HG02973 (cell line): ENCODE measurements around the gene TRIM33.
"Not testable (repeated sequence)": the region's sequence is repeated elsewhere in the genome, so short reads cannot be mapped to it uniquely, and the experiment has no call there.

Source experiments
- ATAC-seq: cut with Tn5 transposase; IDR thresholded peaks from one replicate; pipeline ENCODE4 v1.9.1; 2021; ENCODE audit warnings: moderate library complexity; ENCODE audit not compliant: unreplicated experiment

Gene TRIM33

DNA sequence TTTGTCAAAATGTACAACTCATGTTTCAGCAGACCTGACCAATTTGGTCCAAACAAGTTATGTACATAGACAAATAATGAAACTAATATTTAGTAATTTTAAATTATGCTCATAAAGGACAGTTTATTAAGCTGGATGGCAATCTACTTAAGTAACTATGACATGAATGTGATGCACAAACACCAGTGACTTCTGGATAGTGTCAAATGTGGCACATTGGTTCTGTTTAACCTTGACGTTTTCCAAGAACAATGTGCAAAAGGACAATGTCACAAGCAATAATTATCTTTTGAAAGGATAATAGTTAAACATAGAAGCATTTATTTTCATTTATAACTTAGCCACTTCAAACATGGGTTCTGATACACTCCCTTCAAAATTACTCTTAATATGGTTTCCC is 80.0 kb downstream of the TRIM33 start:
- ATAC-seq, result no peak

DNA sequence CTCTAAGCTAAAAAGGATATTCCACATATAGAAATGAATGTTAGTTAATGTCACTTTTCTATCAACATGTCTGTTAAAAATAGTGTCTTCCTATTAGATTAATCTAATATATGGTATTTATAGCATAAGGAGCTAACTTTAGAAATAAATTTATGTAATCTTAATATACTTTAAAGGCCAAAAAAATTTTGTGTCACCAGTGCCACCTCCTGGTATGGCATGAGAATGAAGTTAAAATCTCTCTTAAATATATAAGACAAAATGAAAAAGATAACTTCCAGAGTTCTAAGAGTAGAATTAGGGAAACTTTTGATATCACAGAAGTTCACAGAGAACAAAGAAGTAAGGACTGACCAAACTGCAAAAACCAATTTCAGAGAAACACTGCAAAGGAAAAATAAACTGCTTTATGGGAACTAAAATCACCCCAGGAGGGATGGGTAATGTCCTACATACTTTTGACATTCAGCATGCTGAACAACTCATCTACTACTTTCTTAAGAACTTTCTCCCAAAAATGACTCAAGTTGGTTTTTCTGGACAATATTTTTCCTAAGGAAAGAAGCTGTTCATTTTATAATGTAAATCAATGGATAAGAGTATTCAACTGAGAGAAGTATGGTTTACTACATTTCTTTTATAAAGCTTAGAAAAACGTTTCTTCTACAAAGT is 82.8 kb downstream of the TRIM33 start:
- ATAC-seq, result no peak

DNA sequence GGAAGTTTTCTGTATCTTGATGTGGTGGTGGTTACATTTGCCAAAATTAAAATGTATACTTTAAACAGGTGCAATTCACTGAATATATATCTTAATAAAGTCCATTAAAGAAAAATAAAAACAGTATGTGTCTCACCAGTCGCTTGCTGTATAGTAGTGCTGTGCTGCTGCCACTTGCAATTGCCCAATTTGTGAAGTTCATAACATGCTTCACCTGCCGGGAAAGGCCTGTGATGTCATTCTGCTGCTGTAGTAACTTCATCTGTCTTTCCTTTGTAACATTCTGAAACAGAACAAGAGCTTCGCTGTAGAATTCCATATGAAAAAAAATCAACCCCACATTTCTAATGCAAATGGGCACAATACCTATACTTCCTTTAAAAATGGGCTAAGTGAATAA is 83.4 kb downstream of the TRIM33 start:
- ATAC-seq, result no peak

DNA sequence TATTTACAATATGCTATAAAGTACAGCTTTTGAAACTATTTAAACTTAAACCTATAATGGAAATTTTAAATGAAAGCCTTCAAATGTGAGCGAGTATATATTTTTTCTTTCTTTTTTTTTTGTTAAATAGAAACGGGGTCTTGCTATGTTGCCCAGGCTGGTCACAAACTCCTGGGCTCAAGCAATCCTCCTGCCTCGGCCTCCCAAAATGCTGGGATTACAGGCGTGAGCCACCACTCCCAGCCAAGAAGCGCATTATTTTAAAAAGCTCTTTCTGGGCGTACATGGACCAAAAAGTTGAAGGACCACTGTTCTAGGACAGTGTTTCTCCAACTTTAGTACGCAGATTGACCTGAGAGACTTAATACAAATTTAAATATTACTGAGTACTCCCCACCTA is 87.5 kb downstream of the TRIM33 start:
- ATAC-seq, result no peak

DNA sequence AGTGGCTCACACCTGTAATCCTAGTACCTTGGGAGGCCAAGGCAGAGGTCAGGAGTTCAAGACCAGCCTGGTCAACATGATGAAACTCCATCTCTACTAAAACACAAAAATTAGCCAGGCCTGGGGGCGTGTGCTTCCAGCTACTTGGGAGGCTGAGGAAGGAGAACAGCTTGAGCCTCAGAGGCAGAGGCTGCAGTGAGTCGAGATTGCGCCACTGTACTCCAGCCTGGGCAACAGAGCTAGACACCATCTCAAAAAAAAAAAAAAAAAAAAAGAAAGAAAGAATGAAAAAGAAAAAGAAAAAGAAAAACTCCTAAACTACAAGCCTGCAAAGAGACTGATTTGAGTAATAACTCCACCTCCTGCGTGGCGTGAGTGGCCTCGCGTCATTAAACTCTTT is 92.1 kb downstream of the TRIM33 start:
- ATAC-seq, result not testable (repeated sequence)

DNA sequence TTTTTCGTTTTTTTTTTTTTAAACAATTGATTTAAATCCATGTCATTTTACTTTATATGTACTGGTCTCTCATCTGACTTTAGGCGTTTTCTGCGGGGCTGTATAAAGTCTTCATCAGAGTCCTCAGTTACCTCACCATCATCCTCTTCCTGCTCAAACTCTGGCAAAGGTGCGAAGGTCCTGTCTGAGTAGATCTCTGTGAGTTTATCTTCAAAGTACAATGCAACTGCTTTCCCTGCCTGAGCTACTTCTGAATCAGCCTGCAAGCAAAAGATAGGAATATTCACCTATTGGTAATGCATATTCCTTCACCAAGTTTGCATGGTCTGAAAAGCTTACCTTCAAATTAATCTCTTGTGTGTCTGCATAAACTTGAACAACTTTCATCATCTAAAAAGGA is 113.4 kb downstream of the TRIM33 start:
- ATAC-seq, result no peak

DNA sequence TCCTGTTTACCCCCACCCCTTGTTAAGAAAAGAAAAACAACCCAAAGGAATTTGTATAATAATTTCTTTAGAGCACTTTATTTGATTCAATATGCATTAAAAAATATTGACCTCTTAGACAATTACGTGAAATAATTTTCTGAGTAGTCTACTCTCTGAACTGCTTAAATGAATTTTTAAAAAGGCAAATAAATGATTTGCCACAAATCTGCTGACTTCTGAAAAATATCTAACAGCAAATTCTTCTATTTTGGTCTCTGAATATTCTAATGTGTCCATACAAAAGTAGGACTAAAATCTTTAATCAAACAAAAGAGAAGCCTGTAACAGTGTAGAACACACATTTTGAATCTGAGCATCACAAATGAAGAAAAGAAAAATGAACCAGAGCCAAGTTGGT is 115.1 kb downstream of the TRIM33 start:
- no peak for ATAC-seq

DNA sequence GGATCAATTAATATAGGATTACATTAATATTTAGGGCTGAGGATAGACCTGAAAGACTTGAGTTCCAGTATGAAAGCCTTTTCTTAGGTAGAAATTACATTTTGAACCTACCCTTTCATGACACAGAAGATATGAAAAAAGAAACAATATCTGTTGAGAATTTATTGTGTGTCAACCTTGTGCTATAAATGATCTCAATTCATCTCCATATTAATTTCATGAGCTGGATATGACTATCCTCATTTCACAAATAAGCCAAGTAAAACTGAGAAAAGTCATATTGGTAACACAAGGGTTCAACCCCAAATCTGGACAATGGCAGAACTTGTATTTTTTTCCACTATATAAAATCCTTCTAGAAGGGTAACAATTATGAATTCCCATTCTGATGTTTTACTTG is 120.0 kb downstream of the TRIM33 start:
- ATAC-seq, result no peak

DNA sequence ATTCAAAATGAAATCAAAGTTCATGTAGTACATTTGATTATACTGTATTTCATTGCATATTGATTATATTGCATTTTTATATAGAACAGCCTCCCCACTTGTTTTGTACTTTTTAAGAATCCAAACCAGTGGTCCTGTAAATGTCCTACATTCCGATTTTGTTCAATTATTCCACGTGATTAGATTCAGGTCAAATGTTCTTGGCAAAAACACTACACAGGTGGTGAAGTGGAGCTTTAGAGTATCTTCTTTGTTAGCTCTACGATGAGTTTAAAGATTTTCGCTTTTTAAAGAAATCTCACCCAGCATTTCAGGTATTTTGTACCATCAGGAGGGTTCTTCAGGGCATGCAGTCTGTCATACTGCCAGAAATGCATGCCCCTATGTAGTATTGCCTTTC is 120.6 kb downstream of the TRIM33 start:
- no peak for ATAC-seq

DNA sequence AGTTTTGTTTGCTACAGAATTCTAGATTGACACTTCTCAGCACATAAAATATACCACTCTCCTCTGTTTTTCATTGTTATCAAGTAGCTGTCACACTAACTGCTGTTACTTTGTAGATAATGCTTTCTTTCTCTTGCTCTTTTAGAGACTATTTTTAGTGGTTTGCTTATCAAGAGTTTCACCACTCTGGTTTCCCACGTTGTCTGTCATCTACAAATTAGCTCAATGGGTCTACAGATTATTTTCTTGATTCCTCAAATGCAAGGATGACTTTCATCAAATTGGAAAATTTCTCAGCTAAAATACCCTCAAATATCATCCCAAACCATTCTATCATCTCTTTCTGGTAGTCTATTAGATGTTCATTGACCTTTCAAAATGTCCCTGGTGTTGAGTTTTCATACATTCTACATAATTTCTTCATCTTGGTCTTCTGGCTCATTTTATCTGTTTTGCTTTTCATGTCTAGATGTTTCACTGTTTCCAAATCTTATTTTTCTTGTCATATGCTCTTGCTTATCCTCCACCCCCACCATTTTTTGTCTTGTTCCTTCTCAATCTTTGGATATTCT is 122.5 kb downstream of the TRIM33 start:
- no peak for ATAC-seq

DNA sequence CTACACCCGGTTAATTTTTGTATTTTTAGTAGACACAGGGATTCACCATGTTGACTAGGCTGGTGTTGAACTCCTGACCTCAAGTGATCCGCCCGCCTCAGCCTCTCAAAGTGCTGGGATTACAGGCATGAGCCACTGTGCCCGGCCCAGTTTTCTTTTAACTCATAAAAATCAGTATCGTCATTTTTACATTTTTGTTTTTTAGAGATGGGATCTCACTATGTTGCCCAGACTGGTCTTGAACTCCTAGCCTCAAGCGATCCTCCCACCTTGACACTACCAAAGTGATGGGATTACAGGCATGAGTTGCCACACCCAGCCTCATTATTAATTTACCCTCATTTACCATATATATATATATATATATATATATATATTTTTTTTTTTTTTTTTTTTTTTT is 123.4 kb downstream of the TRIM33 start:
- ATAC-seq, result not testable (repeated sequence)

DNA sequence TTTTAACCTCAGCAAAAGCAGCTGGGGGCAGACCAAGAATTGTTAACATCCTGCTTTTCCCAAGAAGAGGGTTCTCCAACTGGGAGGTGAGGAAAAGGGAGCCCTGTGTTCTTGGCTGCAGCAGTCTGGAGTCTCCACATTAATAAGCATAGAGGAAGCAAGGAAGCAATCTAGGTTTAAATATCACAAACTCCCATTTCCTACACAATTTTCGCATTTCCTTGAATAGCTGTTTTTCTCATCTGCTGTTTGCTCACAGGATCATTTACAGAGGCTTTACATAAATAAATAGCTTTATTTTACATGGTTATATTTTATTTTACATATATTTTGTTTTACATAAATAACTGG is 124.0 kb downstream of the TRIM33 start:
- ATAC-seq, result no peak

DNA sequence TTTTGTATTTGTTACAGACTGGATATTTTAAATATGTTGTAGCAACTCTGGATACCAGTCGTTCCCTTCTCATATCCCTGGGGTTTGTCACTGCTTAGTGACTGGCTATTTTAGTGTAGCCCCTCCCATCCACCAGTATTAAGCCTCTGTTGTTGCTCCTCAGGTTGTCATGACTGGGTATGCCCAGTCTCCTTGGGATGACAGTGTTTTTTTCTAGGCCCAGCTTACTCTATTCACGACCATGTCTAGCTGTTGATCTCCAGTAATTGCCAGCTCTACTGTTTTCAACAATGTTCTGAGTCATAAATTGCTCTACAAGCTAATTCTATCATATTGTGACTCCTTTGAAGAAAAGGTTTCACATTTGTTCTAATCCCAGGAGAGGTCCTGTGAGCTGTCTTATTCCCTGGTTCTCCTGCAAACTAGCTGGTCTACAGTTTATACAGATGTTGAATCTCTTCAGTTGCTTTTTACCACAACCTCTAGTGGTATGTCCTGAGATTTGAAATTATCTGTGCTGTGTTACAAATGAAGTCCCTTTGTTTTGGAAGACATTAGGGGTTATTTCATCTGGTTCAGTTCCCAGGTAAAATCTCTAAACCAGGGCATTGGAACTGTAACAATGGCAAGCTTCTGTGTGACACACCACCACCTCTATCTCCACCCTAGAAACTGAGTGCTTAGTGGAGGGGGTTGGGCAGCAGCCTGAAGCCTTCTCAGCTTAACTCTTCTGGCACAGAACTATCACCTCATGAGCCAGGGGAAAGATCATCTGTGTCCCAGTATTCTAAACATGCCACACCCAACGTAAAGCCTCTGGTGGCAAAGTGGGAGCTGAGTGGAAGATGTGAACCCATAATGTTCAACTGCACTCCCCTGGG is 124.6 kb downstream of the TRIM33 start:
- ATAC-seq, result no peak

DNA sequence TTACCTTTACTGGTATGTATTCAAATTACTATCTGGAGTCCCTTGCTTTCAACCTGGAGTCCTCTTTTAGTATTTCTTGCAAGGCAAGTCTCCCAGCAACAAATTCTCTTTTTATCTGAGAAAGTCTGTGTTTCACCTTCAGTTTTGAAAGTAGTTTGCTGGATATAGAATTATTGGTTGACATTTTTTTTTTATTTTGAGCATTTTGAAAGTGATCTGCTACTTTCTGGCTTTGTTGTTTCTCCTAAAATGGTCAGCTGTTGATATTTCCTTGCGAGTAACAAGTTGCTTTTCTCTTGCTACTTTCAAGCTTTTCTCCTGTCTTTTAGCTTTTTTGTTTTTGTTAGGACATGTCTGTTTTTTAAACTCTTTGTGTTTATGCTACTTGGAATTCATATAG is 126.1 kb downstream of the TRIM33 start:
- no peak for ATAC-seq

DNA sequence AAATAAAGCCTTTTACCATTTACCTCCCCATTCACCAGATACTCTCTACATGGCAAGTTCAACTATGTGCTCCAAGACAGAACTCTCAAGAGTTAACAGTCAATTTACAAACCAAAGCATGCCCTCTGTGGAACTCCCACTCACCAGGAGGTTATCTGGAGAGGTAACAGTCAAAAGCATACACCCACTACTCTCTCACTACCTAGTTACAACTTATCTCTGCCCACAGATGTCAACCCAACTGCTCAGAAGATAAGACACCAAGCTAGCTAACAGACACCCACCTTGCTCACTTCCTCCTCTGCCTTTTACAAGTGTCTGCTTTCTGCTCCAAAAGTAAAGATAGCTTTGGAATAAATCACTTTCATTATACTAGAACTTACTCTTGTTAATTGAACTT is 131.0 kb downstream of the TRIM33 start:
- no peak for ATAC-seq

DNA sequence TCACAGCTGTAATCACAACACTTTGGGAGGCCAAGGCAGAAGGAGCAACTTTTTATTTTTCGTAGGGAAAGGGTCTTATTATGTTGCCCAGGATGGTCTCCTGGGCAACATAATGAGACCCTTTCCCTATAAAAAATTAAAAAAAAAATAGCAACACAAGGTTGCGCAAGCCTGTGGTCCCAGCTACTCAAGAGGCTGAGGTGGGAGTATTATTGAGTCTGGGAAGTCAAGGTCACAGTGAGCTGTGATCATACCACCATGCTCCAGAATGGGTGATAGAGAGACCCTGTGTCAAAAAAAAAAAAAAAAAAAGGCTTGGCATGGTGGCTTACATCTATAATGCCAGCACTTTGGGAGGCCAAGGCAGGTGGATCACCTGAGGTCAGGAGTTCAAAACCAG is 131.6 kb downstream of the TRIM33 start:
- no peak for ATAC-seq

DNA sequence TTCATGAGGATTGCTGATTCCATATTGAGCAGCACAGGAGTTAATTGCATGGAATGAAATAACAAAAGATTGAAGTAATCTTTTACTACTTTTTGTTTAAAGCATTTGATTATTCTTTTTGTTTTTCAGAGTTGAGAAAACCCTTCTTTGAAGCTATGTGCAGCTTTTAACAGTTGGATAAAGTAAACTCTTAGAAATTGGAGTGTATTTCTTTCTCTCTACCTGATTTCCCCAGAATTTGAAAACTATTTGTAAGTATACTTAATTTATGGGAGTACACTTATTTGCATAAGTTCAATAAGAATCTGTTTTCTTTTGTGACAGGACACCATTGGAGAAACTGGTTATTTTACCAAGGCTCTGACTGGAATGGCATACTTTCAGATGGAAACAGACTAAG is 133.6 kb downstream of the TRIM33 start:
- no peak for ATAC-seq

DNA sequence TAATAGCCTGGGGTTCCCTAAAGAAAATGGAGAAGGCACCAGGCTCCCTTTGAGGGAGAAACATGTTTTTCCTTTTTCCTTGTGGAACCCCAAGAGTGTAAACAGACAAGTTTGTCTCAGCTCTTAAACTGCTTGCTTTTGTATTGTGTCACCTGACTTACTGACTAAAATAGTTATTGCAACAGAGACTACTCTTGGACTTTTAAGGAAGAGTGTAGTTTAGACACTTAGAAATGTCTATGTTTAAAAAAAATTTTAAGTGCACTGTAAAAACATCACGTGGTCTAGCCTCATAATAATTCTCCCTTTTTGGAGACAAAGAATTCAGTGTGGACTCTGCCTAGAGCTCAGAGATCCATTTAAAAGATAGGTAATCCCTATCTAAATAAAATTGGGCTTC is 141.1 kb downstream of the TRIM33 start:
- ATAC-seq, result no peak

DNA sequence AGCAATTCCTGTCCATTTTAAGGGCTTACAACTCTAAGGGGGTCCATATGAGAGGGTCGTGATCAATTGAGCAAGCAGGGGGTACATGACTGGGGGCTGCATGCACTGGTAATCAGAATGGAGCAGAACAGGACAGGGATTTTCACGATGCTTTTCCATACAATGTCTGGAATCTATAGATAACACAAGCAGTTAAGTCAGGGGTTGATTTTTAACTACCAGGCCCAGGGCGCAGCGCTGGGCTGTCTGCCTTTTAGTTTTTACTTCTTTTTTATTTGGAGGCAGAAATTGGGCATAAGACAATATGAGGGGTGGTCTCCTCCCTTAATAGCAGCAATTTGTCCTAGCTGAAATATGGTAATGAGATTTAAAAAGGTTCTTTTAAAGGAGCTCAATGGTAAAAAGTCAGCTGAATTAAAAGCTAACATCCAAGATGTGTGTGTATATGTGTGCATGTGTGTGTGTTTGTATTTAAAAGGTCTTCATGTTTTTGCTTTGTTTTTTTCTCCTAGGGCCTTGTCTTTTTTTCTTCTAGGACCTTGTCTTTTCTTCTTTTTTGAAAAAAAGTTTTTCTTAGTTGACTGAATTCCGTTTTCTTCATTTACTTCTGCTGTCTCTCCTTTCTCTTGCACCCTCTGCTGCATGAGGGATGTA is 141.6 kb downstream of the TRIM33 start:
- not testable (repeated sequence) for ATAC-seq

DNA sequence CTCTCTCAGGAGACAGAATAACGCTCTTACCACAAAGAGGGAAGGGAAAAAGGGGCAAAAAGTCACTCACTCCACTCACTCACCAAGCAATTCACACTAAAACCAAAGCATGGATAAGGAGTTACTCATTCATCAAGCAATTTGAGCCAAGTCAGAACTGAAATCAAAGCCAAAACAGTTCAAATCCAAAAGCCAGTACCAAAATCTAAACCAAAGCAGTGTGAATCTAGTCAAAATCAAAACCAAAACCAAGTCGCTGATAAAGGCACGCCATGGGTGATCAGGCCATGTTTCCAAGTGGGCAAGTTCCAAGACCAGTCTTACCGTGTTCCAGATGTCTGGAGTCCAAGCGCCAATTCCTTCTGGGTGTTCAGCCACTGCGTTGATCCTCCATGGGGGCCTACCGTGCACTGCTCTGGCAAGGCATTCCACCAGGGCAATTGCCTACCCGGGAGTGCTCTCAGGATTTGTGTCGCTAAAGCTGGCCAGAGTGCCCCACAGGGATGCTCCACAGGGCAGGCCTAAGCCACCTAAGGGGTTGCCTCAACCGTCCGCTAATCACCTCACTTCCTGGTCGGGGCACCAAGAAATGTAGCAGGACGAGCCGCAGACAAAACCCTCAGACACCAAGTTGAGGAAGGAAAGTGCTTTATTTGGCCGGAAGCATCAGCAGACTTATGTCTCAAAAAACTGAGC is 142.3 kb downstream of the TRIM33 start:
- no peak for ATAC-seq

DNA sequence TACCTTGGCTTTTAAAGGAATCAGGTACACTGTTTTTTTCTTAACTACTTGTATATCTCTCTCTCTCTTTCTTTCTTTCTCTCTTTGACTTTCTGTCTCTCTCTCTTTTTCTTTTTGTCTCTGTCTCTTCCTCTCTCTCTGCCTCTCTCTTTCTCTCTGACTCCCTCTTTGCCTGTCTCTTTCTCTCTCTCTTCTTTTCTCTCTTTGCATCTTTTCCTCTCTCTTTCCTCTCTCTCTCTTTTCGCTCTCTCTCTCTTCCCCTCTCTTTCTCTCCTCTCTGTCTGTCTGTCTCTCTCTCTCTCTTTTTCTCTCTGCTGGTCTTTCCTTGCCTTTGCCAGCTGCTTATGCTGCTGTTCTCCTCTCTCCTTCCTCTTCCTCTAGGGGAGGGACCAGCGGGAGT is 143.2 kb downstream of the TRIM33 start:
- no peak for ATAC-seq
